Measurements from ENCODE around the gene STAP2.

Gene STAP2

GRCh38 chr19:4369888-4370260, 31.2 kb upstream of the STAP2 start:
- DNase-seq = peak; percentile 84

DNA sequence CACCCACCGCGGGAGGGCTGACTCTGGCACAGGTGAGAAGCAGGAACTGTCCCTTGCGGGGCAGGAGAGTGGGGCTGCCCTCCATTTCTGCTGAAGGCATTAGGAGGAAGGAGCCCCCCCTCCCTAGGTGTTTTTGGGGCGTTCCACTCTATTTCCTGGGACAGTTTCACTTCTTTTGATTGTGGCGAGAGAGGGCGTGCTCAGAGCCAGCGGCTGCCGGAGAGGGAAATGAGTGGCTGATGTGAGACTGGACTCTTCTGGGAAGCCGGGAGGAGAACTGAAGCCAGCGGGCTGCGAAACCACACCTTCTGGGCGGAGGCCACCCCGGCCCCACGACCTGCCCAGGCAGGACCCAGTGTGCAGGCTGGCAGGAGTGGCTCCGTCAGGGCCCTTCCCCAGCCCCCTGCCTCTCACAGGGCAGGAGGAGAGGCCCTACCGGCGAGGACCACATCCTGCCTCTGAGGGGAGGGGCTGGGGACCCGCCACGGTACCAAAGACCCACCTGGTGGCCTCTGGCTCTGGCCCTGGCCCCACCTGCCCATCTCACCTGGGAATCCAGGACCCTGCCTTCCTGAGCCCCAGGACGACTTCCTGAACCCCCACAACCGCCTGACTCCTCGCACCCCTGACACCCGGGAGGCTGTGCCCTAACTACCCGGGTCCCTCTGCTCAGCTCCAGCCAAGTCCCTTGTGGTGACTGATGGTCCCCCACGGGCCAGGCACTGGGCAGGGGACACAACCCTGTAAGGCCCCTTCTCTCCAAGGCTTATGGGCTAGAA, 30.7 kb upstream of the STAP2 start:
- peak; percentile 81 for DNase-seq

- no peak for DNase-seq
These were observed 29.6 kb upstream of the STAP2 start for GRCh38 chr19:4368128-4368820.

- no peak for DNase-seq
These were observed 29.1 kb upstream of the STAP2 start for GRCh38 chr19:4367781-4368127.

GRCh38 chr19:4367336-4367723, 28.7 kb upstream of the STAP2 start:
- DNase-seq = no peak

- DNase-seq = no peak
These were observed 28.2 kb upstream of the STAP2 start for GRCh38 chr19:4366666-4367335.

DNA sequence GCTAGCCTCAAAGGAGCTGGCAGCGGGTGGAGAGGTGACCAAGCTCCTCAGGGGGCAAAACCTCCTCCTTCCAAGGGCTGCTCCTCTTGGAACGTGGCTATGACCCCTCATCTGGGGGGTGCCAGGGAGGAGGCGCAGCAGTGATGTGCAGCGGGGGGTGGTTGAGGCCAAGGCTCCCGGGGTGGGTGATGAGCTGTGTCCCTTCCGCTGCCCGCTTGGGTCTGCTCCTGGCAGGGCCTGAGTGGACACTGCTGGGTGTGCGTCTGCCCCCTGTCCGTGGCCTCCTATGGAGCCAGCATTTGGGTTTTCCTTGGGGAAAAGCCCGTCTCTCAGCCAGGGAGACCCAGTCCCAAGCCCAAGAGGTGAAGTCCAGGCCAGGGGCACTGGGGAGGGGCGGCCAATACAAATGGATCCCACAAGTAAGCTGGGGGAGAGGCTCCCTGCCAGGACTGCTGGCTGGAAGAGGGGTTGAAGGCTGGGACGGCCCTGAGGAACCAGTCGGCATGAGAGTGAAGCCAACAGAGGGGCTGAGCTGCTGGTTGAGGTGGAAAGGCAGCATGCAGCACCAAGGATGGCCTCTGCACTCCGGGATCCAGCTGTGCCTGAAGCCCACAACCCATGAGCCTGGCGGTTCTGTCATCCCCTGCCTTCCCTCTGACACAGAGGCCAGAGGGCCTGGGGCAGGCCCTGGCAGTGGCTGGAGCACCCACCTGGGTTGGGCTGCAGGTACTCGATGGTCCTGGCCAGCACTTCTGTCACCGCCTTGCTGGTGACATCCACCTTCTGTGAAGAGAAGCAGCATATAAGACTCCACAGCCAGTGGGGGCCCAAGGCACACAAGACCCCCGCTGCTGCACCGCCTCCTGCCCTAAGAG, 27.4 kb upstream of the STAP2 start:
- no peak for DNase-seq

GRCh38 chr19:4365341-4365740, 26.7 kb upstream of the STAP2 start:
- DNase-seq = no peak

- DNase-seq = no peak
These were observed 25.1 kb upstream of the STAP2 start for GRCh38 chr19:4363571-4364304.

GRCh38 chr19:4362831-4363545, 24.4 kb upstream of the STAP2 start:
- no peak for DNase-seq

- no peak for DNase-seq
These were observed 23.6 kb upstream of the STAP2 start for GRCh38 chr19:4362101-4362828.

- no peak for DNase-seq
These were observed 22.8 kb upstream of the STAP2 start for GRCh38 chr19:4361152-4362046.

DNA sequence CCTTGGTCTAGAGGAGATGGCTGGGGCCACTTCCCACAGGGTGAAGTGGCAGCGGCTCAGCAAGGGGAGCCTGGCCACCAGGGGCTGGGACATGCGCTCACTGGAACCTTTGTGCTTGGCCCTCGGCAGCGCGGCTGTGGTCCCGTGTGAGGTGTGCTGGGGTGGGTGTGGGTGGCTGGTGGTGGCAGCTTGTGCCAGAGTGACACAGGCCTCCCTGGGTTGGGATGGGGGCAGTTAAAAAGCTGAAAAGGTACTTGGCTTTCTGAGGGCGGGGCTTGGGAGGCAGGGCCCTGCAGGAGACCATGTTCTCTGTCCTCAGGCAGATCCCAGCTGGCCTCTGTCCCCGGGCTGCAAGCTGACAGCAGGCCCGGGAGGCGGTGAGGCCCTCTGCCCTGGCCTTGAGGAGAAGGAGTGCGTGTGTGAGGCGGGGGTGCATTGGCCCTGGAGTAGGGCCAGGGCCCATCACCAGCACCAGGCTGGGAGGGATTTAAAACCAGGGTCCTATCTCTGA, 22.1 kb upstream of the STAP2 start:
- DNase-seq = no peak

GRCh38 chr19:4360081-4360569, 21.5 kb upstream of the STAP2 start:
- DNase-seq = no peak

DNA sequence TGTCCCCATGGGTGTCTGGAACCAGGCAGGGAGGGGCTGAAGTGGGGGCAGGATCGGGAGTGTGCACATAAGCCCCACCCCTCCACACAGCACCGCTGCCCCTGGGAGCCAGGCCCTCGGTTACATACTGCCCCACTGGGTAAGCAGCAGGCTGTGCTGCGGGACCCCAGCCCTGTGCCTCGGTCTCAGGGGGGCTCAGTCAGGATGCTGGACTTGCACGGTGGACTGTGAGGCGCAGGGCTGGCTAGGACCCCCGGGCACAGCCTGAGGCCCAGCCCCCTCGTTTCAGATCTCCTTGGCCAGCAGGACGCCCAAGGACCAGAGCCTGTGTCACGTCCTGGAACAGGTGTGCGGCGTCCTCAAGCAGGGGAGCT, 21.0 kb upstream of the STAP2 start:
- DNase-seq = no peak

DNA sequence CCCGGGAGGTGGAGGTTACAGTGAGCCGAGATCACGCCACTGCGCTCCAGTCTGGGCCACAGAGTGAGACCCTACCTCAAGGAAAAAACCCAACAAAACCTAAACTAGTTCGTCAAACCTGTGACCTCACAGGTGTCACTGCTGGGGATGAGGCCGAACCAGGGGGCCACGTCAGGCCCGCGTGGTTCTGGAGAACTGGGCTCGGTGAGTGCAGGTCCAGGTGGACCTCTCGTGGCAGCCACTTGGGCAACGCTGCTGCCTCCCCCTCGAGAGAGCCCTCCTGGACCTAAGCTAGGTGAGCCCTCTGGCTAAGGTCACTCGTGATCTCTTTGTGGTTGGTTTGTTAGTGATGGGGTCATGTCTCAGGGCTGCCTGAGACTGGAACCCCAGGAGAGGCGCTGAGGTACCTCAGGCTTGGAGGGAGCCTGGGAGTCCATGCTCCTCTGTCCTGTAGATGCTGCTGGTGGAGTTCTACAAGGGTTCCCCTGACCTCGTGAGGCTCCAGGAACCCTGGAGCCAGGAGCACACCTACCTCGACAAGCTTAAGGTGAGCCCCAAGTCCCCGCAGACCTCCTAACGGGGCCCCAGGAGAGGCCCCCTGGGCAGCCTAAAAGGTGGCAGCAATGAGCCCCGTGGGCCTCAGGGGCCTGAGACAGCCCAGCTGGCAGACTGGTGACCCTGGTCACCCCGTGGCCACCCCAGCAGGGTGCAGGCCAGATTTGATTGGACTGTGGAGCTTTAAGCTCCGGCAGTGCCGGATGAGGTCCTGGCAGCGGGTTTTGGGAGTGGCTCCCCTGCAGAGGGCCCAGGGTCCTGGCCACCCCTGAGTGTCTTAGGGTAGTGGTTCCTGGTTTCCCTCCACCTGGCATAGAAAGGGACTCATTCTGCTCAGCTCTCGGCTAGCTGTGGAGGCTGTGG, 20.3 kb upstream of the STAP2 start:
- no peak for DNase-seq

DNA sequence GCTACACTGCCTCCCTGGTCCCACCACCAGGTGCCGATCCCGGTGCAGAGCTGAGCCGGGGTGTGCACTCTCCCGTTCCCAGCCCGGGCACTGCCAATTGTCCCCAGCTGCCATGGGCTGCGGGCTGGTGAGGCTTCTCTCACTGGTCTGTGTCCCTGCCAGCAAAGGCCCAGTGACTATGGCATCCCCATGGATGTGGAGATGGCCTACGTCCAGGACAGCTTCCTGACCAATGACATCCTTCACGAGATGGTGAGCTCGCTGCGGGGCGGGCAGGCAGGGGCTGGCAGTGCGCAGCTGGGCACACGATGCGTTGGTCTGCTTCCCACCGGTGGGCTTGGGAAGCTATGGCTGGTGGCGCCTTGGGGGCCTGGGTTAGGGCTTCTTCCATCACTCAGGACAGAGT, 19.3 kb upstream of the STAP2 start:
- no peak for DNase-seq

DNA sequence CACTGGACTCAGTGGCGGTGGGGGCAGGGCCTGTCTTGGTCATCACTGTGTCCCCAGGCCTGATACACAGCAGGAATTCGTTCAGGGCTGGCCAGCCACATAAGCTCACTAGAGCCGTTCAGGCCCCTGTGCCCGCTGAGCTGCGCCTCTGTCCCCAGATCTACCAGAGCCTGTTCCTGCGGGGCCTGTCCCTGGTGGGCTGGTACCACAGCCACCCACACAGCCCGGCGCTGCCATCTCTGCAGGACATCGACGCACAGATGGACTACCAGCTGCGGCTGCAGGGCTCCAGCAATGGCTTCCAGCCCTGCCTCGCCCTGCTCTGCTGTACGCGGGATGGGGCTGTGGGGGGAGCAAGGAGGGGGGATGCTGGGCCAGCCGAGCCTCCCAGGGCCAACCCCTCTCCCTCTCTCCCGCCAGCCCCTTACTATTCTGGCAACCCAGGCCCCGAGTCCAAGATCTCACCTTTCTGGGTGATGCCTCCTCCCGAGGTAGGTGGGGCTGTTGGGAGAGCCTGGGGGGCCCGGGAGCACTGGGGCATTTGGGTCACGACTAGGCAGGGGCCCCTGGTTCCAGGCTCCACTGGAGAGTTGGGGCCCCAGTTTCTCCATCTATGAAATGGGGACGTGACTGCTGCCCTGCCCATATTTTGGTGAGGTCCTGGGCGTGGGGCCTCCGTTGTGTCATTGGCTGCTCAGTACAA, 18.6 kb upstream of the STAP2 start:
- DNase-seq = no peak
